SJSA1 (cell line): Measurements from ENCODE around the gene PTPRM. TPM values are rescaled to one million over a fixed set of nuclear protein-coding genes. Genes with fewer than 3 reads are reported as not detected.

Experiments used
- DNase-seq, 2 experiments: peaks; one replicate each; pipeline ENCODE4 v3.0.0-alpha.2; 2015 to 2020; ENCODE audit warnings: low spot score in 2 of 2, low read depth in 1 of 2
- H3K27ac ChIP-seq: fragments of 250-450 bp; sonication (Bioruptor Pico); 2 replicates; pipeline ENCODE4 v1.5.1; 2020; ENCODE audit warnings: mild to moderate bottlenecking, moderate library complexity
- H3K27me3 ChIP-seq: fragments of 250-450 bp; sonication (Bioruptor Pico); replicated peaks from 2 replicates; pipeline ENCODE4 v1.5.1; 2020; ENCODE audit warnings: mild to moderate bottlenecking, moderate library complexity
- H3K36me3 ChIP-seq: fragments of 250-450 bp; sonication (Bioruptor Pico); 2 replicates; pipeline ENCODE4 v1.5.1; 2020; ENCODE audit warnings: mild to moderate bottlenecking
- H3K4me1 ChIP-seq: fragments of 250-450 bp; sonication (Bioruptor Pico); replicated peaks from 2 replicates; pipeline ENCODE4 v1.6.1; 2021; ENCODE audit warnings: mild to moderate bottlenecking
- H3K4me3 ChIP-seq: fragments of 250-450 bp; sonication (Bioruptor Pico); 2 replicates; pipeline ENCODE4 v1.5.1; 2020; ENCODE audit warnings: mild to moderate bottlenecking
- H3K9me3 ChIP-seq: fragments of 250-450 bp; sonication (Bioruptor Pico); replicated peaks from 2 replicates; pipeline ENCODE4 v1.5.1; 2020; ENCODE audit warnings: mild to moderate bottlenecking
- total RNA-seq: library from RNA; depleted of rRNA; stranded (reverse); fragments of >200 nt; shearing (Covaris generic); gene quantifications from 2 replicates; pipeline ENCODE4 v1.2.3, GENCODE V29; 2014

PTPRM gene
- total RNA-seq, 1 experiment from 2014 or later, result 68.3 TPM

DNA sequence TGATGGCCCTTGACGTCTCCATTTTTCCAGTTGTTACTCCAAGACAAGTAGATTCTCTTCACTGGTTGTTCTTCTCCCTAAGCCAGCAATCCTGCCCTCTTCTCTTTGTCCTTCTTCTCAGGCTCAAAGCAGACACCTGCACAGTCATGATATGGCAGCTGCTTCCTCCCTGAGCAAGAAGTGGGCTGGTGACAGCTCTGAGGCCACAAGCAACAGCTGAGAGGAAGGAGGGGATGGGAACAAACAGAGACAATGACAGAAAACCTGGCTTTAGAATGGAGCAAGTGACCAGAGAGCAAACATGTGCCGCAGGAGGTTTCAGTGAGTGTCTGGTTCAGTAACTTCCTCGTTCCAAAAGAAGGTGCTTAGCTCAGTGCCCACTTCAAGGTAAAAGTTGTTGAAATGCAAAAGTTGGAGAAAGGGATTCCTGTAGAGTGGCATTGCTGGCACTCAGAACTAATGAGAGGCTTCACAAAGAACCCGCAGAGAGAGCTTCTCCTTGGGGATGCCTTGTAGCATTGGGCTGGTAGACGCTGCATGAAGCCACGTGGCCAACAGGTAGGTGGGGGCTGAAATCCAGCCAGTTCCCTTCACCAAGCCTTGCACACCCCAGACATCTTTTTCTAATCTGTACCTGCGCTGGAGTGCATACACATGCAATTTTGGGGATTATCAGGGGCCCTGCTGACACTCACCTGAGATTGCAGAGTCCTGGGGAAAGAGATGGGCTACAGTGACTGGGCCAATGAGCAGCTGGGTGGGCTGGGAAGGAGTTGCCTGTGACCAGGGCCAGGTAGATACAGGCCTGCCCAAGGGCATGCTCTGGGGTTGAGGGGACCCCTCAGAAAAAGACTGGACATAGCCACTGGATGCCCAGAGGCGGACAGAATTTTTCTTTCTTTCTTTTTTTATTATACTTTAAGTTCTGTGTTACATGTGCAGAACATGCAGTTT, 888.8 kb downstream of the PTPRM start:
- H3K4me3 ChIP-seq, result no peak overlapping the region
- no peak for DNase-seq
- H3K27ac ChIP-seq, result no peak overlapping the region
- no peaks in the 10 kb centered on the region for H3K4me1 ChIP-seq
- no peaks in the 10 kb centered on the region for H3K36me3 ChIP-seq
- H3K27me3 ChIP-seq, result no peaks in the 10 kb centered on the region
- H3K9me3 ChIP-seq, result no peaks in the 10 kb centered on the region
